SK-N-MC (cell line): ENCODE measurements around the gene CLEC19A.

Experiments
- EZH2 ChIP-seq: fragments of 200-600 bp; sonication (generic); IDR thresholded peaks from one replicate; pipeline ENCODE4 v1.6.1; 2017; ENCODE audit warnings: antibody characterized with exemption
- FOXP2 ChIP-seq: optimal IDR thresholded peaks from 2 replicates; pipeline ENCODE3; 2011; ENCODE audit warnings: mild to moderate bottlenecking, moderate library complexity; ENCODE audit not compliant: insufficient read depth; ENCODE audit errors: extremely low read length, control extremely low read depth
- POLR2AphosphoS5 ChIP-seq: IDR thresholded peaks from 2 replicates; pipeline ENCODE4 v1.6.1; 2012; ENCODE audit warnings: mild to moderate bottlenecking, low read depth, low read length, borderline replicate concordance

- no peak for TF ChIP-seq POLR2AphosphoS5
- no peak for TF ChIP-seq EZH2
- TF ChIP-seq FOXP2 = no peak
Measured at GRCh38 chr16:19284207-19284606, 1.3 kb upstream of the CLEC19A start.
